H1 (cell line): ENCODE measurements around the gene RABGGTA. TPM values are rescaled to one million over a fixed set of nuclear protein-coding genes. Genes with fewer than 3 reads are reported as not detected.
A peak's percentile ranks its signal among the peaks of the same experiment; 100 is the strongest.

Source experiments
- ASH2L ChIP-seq: fragments of 200-600, 300-600 bp; sonication (generic); IDR thresholded peaks from one replicate; pipeline ENCODE4 v1.7.1; 2017; ENCODE audit warnings: low read length
- ATF3 ChIP-seq: IDR thresholded peaks from 2 replicates; pipeline ENCODE4 v1.6.1; 2011; ENCODE audit warnings: low read depth, mild to moderate bottlenecking, low read length; ENCODE audit not compliant: insufficient read depth
- BACH1 ChIP-seq: IDR thresholded peaks from 2 replicates; pipeline ENCODE4 v1.6.1; 2012; ENCODE audit warnings: low read length, improper control_type of control experiment
- BCL11A ChIP-seq, 2 experiments: IDR thresholded peaks; one replicate each; pipeline ENCODE4 v1.6.1; 2011; ENCODE audit warnings: low read depth in 2 of 2, low read length in 2 of 2, mild to moderate bottlenecking in 2 of 2
- BRCA1 ChIP-seq: IDR thresholded peaks from 2 replicates; pipeline ENCODE4 v1.6.1; 2012; ENCODE audit warnings: low read depth, low read length, improper control_type of control experiment
- CHD2 ChIP-seq: IDR thresholded peaks from 2 replicates; pipeline ENCODE4 v1.6.1; 2012; ENCODE audit warnings: low read length, improper control_type of control experiment
- EGR1 ChIP-seq: IDR thresholded peaks from 2 replicates; pipeline ENCODE4 v1.6.1; 2011; ENCODE audit warnings: low read depth, low read length, borderline replicate concordance
- EP300 ChIP-seq, 2 experiments: IDR thresholded peaks; 1 replicate in 1 of 2; 2 replicates in 1 of 2; pipeline ENCODE4 v1.6.1; 2011 to 2012; ENCODE audit warnings: low read depth in 2 of 2, low read length in 2 of 2, mild to moderate bottlenecking in 2 of 2, borderline replicate concordance in 1 of 2, inconsistent platforms in 1 of 2, moderate library complexity in 1 of 2
- EZH2 ChIP-seq: fragments of 200-600 bp; sonication (generic); IDR thresholded peaks from 2 replicates; pipeline ENCODE4 v1.7.1; 2012; ENCODE audit warnings: low read depth, mild to moderate bottlenecking, moderate library complexity, low read length, inconsistent platforms; ENCODE audit not compliant: severe bottlenecking
- FOSL1 ChIP-seq: IDR thresholded peaks from 2 replicates; pipeline ENCODE4 v1.6.1; 2011; ENCODE audit warnings: mild to moderate bottlenecking, low read depth, low read length, moderate library complexity; ENCODE audit not compliant: insufficient read depth
- GABPA ChIP-seq: IDR thresholded peaks from 2 replicates; pipeline ENCODE4 v1.6.1; 2011; ENCODE audit warnings: mild to moderate bottlenecking, low read length, moderate library complexity, borderline replicate concordance; ENCODE audit not compliant: insufficient read depth
- GTF2F1 ChIP-seq: IDR thresholded peaks from 2 replicates; pipeline ENCODE4 v1.6.1; 2012; ENCODE audit warnings: low read depth, low read length, improper control_type of control experiment, borderline replicate concordance
- KDM1A ChIP-seq: fragments of 200-600, 300-600 bp; sonication (generic); IDR thresholded peaks from 2 replicates; pipeline ENCODE4 v1.7.1; 2016; ENCODE audit warnings: mild to moderate bottlenecking, low read length, borderline replicate concordance
- KDM4A ChIP-seq: IDR thresholded peaks from one replicate; pipeline ENCODE4 v1.7.1; 2012; ENCODE audit warnings: low read depth, mild to moderate bottlenecking, moderate library complexity, low read length, inconsistent platforms; ENCODE audit not compliant: severe bottlenecking
- MAFK ChIP-seq: IDR thresholded peaks from 2 replicates; pipeline ENCODE4 v1.6.1; 2012; ENCODE audit warnings: low read depth, mild to moderate bottlenecking, improper control_type of control experiment, low read length
- MAX ChIP-seq: IDR thresholded peaks from 2 replicates; pipeline ENCODE4 v1.6.1; 2012; ENCODE audit warnings: inconsistent platforms
- RAD21 ChIP-seq, 2 experiments: IDR thresholded peaks in 1 of 2; conservative IDR thresholded peaks in 1 of 2; 2 replicates each; pipeline ENCODE4 v1.6.1; 2011; ENCODE audit warnings: low read depth in 2 of 2, low read length in 2 of 2, improper control_type of control experiment in 1 of 2, inconsistent platforms in 1 of 2, mild to moderate bottlenecking in 1 of 2, moderate library complexity in 1 of 2
- RFX5 ChIP-seq: IDR thresholded peaks from 2 replicates; pipeline ENCODE4 v1.6.1; 2011; ENCODE audit warnings: low read depth, low read length, improper control_type of control experiment, borderline replicate concordance
- RNF2 ChIP-seq: fragments of 200-900, 300-1000 bp; sonication (generic); IDR thresholded peaks from 2 replicates; pipeline ENCODE4 v1.7.1; 2016; ENCODE audit warnings: borderline replicate concordance, low read depth, mild to moderate bottlenecking, antibody characterized with exemption, low read length; ENCODE audit not compliant: poor library complexity, severe bottlenecking; ENCODE audit errors: missing control alignments
- RXRA ChIP-seq: IDR thresholded peaks from 2 replicates; pipeline ENCODE4 v1.6.1; 2011; ENCODE audit warnings: low read depth, mild to moderate bottlenecking, low read length, moderate library complexity; ENCODE audit not compliant: insufficient read depth
- SP1 ChIP-seq: IDR thresholded peaks from 2 replicates; pipeline ENCODE4 v1.6.1; 2011; ENCODE audit warnings: low read depth, low read length
- TCF12 ChIP-seq: IDR thresholded peaks from 2 replicates; pipeline ENCODE4 v1.6.1; 2011; ENCODE audit warnings: low read depth, mild to moderate bottlenecking, low read length
- polyA plus RNA-seq, 7 experiments: library from polyadenylated mRNA; depleted of rRNA in 3 of 7; stranded (reverse) in 5 of 7; unstranded in 2 of 7; fragments of >200 nt in 5 of 7; fragments of 200-250 nt in 2 of 7; gene quantifications; 1 replicate in 5 of 7; 2 replicates in 1 of 7; 4 replicates in 1 of 7; pipeline versions ENCODE4 v1.2.1 to v1.2.3, GENCODE V29; 2011 to 2013; ENCODE audit warnings: missing spikeins in 2 of 7, mixed read lengths in 2 of 7
- total RNA-seq: library from RNA; stranded (reverse); fragmentation: NEBNext Ultra II Directional; extraction: Animal tissue kit (Norgen Biotek cat#: 25700); gene quantifications from 2 replicates; pipeline ENCODE4 v1.2.1, GENCODE V29; 2021

RABGGTA gene
- total and polyA plus RNA-seq, 2 of the 8 experiments (the other 6 are each of a cell fraction or from before 2014, with no cell fraction given), result 16.0 to 49.8 TPM

GRCh38 chr14:24232645-24233537, 38.5 kb downstream of the RABGGTA start, which contains the start of gene GMPR2 (continued):
- peak; percentile 91 for TF ChIP-seq KDM4A
- TF ChIP-seq RNF2, result no peak
- no peak for TF ChIP-seq BRCA1
- TF ChIP-seq RFX5, result peak; percentile 44; the same call in 1 of the 2 replicates
- TF ChIP-seq BACH1, result no peak
- TF ChIP-seq GABPA, result peak; percentile 59; the same call in 1 of the 2 replicates
- TF ChIP-seq MAFK, result no peak
- no peak for TF ChIP-seq EZH2
- TF ChIP-seq FOSL1, result no peak
- TF ChIP-seq EGR1, result no peak
- TF ChIP-seq ASH2L, result peak; percentile 71
- 0 out of 3 replicates have a peak, but pooled peaks of 1 of the 2 experiments have one; percentile 14 for TF ChIP-seq EP300 (IDR thresholded peaks at IDR 0.05; ENCODE audit: borderline replicate concordance in 1 of 2, low read depth in 2 of 2, low read length in 2 of 2)
- no peak for TF ChIP-seq BCL11A (IDR thresholded peaks at IDR 0.05; ENCODE audit: low read depth in 2 of 2, low read length in 2 of 2)
- TF ChIP-seq RAD21 (IDR thresholded peaks at IDR 0.05 in 1 of 2, conservative IDR thresholded peaks at IDR 0.05 in 1 of 2; ENCODE audit: low read depth in 2 of 2, low read length in 2 of 2), result no peak
- no peak for TF ChIP-seq SP1
- TF ChIP-seq TCF12, result no peak
- TF ChIP-seq ATF3, result no peak
- peak; percentile 81 for TF ChIP-seq MAX
- no peak for TF ChIP-seq RXRA
- TF ChIP-seq CHD2, result no peak
- TF ChIP-seq GTF2F1, result no peak
- TF ChIP-seq KDM1A, result no peak
